Fibroblast of skin of scalp (primary cell): ENCODE measurements around the gene SMC1A.
"Not testable (repeated sequence)": the region's sequence is repeated elsewhere in the genome, so short reads cannot be mapped to it uniquely, and the experiment has no call there.

Experiments
- DNase-seq: peaks from one replicate; pipeline ENCODE4 v3.0.0-alpha.2; 2013

Gene SMC1A

DNA sequence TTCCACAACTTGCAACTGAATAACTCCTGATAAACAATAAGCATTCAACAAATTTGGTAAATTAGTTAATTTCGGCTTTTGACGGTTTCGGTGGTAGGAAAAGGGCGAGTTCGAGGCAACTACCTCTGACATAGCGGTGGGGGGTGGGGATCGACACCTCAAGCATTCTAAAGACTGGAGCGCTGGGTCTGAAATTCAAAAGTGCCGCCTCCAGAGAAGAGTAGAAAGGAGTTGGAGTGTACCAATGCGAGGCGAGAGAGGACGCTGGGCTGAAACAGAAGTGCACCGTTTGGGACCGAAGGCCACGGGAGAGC is 725 bp downstream of the SMC1A start:
- DNase-seq = no peak

DNA sequence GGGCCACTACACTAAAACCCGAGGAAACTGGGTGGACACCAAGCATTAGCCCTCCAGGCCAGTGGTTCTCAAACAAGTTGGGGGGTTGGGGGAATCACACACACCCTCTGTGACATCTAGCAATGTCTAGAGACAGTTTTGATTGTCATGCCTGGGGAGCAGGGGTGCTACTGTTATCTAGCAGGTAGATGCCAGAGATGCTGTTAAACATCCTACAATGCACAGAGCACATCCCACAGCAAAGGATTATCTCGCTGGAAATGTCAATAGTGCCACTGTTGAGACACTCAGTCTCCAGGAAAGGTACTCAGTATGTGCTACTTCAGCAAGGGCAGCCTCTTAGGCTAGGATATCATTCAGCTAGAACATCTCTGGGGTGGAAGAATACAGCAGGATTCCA is 1.3 kb downstream of the SMC1A start:
- DNase-seq = no peak

DNA sequence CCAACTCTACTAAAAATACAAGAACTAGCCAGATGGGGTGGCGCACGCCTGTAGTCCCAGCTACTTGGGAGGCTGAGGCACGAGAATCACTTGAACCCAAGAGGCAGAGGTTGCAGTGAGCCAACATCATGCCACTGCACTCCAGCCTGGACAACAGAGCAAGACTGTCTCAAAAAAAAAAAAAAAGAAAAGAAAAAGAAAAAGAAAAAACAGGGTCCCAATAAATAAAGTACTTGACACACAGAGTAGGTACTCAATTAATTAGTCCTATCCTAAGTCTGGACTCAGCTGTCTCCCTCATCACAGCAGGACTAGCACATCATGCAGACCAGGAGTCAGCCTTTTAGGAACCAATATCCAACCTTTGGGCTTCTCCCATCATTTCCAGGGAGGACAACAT is 2.1 kb downstream of the SMC1A start:
- not testable (repeated sequence) for DNase-seq

DNA sequence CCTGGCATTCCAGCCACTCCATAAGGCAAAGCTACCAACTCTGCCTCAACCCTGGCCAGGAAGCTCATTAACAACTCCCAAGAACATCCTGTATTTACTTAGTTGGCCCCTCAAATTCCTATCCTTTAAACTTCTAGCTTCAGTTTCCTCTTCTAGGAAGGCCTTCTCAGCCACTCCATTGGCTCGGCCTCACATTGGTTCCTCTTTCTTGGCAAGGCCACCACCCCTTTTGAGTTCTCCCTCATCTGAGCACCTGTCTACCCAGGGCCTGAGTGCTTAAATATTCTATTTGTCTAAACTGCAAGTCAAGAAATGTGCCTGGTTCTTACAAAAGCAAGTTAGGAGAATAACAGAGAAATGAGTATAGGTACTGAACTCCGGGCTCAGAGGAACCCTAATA is 10.0 kb downstream of the SMC1A start:
- DNase-seq = no peak

DNA sequence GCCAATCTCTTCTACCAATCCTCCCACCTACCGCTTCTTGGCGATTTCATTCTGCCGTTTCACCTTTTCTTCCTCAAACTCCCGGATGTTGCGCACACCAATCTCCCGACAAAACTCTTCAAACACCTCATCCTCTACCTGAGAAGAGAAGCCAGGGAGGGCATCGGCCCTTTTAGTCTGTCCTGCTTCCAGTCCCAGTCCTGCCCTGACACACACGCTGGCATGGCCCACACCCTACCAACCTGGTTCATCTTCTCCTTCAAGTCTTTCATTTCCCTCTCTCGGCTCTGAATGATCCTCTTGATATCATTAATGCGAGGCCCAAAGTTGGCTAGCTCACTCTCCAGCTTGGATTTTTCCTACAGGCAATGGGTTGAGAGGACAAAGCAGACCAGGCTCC is 18.9 kb downstream of the SMC1A start:
- no peak for DNase-seq

DNA sequence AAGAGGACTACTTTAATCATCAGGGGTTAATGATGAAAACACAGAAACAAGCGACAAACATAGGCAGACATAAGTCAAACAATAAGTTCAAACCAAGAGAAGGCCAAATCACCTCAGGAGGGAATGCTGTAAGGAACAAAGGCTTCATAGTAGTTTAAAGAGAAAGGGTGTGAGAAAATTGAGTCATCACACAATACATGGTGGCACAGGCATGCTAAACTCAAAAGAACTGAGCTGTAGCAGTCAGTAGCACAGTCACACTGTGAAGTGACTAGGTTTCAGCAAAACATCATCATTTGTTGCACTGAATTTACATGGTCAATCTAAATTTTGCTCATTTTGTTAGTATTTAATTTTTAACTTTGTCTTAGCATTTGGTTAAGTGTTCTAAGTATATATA is 24.2 kb downstream of the SMC1A start:
- no peak for DNase-seq

DNA sequence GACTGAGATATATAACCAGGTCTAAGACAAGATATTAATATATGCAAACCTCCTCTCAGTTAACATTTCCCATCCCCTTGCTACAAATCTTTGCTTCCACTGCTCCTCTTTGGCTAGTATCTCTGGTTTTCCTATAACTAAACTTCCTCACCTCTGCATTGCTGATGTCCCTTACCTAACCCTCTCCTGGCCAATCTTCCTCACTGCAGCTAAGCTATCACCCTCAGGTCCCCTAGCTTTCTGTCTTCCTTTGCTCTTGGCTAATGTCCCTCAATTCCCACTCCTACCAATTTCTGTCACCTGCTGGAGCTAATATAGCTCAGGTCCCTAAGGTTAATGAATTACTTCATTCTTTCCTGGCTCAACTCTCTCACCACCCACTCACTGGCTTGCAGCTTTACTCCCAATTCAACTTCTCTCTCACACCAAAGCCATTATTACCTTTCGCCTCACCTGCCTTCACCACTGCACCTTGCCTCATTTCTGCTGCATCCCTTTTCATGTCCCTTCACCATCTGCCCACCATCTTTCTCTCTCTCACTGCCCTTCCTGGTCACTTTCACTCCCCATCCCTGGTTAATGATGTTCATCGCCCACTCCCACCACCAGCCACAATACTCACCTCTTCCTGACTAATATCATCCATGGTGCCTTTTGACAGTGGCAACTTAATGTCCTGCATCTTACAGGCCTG is 26.7 kb downstream of the SMC1A start:
- no peak for DNase-seq

DNA sequence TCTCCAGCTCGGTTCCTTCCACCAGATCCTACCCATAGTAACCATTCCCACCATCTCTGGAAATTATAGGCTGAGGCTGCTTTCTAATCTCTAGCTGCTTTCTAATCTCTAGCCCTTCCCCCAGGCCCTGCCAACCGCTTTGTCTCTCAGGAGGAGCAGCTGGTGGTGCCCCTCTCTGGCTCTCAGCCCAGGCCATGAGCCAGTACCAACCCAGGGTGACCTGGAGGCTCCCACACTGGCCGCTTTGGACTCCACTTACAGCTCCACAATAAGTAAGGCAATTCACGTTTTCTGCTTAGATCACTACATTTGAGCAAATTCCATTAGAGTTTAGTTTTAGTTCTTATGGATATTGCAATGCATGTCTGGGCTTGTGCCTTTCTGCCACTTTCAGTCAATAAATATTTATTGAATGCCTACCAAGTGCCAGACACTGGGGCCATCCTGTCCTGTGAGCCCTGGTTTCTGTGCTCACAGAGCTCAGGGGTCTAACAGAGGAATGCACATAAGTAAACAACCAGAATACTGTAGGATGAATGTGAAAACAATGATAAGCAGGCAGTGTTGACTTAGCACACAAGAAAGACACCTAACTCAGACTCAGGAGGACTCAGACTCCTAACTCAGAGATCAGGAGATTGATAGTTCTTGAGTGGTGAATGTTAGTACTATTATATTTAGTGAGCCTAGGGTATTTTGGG is 38.9 kb downstream of the SMC1A start:
- no peak for DNase-seq

DNA sequence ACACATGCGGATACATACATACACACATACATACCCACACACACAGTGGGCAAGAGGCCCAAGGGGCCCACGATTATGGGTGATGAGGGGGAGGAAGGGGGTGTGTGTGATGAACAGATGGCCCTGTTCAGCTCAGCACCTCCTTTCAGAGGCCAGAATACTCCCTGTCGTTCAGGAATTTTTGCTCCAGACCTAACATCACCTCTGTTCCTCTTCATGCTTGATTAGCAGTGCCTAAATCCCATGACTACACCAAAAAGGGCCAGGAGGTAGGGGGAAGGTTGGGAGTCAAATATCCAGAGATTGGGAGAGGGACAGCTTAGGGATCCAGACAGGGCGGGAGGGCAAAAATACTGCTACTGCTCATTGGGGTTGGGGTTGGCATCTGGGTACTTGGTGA is 42.7 kb downstream of the SMC1A start:
- DNase-seq = no peak

DNA sequence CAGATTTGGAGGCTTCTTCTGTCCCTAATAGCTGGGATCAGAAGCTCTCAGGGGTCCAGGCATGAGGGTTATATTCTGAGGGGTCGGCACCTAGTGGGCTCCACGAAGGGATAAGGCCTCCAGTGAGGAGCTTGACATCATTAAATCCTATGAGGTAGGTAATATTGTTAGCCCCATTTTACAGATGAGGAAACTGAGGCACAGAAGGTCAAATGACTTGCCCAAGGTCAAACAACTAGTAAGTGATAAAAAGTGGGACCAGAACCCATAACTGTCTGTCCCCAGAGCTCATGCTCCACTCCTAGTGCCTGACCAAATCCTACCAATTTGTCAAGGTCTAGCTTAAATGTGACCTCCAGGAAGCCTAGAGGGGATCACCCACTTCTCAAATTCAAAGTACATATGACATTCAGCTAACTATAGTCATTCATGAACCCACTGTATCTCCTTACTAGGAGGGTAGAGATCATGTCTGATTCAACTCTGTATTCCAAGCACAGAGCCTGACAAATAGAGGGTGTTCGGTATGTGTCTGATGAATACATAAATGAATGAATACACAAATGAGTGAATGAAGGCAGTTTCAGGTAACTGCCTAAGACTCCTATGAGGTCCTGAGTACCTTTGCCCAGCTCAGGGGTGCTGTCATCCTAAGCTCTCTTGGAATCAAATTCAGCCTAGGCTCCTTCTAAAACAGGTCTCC is 43.3 kb downstream of the SMC1A start:
- DNase-seq = no peak

DNA sequence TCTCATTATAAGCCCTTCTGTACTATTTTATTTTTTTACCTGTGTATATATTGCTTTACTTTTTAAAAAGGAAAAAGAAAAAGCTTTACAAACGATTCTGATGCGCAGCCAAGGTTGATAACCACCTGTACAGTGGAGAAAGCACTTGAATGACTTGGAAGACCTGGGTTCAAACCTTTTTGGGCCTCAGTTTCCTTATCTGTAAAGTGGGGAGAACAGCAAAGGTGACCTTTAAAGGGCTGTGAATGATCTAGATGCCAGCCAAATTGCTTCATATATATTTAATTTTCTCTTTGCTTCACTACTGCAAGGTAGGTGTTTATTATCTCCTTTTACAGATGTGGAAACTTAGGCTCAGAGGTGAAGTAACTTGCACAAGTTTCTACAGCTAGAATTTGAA is 45.0 kb downstream of the SMC1A start:
- DNase-seq = no peak

DNA sequence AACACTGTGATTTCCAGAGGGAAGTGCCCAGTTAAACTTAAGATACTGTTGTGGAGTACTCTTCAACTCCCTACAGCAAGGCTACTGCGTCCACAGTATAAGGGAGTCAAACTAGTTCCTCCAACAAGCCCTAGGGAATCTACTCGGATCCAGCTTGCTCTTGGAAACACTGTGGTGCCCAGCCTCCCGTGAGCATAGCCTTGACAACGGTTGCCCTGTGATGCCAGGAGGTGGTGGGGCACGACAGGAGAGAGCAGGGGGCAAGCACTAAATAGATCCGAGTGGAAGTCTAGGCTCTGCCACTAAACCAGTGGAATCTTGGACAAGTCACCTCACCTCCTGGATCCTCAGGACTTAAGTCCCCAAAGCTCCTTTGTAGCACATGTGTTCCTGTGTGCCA is 45.6 kb downstream of the SMC1A start:
- no peak for DNase-seq

DNA sequence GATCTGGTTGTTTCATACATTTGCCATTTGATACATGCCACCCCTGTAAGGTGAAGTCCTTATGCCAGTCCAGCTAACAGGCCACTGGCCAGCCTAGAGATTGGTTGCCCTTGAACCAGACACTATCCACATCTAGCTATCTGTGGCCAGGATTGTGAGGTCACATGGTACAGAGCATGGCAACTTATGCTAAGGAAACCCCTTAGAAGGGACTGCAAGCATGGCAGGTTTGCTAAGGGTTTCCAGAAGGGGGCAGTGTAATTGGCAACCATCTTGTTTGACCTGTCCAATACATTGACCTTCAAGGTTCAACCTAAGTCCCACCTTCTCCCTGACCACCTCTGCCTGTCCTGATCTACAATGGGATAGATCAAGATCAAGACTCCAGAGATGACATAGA is 47.5 kb downstream of the SMC1A start:
- DNase-seq = no peak

DNA sequence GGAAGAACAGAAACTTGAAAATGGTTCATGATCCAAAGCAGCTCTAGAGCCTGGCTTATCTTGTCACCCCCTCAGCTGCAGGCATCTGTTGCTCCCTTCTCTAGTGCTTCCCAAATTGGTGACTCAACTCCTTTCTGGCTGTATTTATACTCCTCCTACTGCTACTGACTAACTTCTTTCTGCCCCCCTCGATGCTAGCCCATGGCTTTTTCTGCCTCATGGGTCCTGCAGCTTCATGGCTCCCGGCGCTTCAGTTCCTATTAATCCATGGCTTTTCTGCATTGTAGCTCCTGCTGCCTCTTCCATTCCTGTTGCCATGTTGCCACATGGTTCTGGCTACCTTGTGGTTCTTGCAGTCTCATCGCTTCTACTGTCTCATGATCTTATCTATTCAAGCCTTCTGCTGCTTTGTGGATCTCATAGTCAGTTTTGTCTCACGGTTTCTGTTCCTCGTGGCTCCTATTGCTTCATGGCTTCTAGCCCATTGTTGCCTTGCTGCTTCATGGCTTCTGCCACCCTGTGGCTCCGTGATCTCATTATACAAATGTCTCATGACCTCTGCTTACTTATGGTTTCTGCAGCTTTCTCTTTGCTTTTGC is 48.1 kb downstream of the SMC1A start:
- DNase-seq = peak; percentile 2

DNA sequence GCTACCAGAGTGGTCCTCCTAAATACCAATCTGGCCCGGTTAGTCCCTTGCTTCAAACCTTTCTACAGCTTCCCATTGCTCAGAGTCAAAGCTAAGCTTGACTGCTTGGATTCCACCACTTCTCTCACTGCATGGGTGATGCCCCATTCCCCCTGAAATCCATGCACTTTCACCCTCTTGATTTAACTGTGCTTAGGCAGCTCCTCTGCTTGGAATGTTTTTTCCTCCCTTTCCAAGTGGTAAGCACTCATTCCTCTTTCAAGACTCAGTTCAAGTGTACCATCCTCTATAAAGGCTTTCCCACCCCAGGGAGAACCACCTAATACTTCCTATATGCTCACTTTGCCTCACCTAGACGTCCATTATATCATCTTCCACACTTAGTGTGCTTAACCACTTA is 49.1 kb downstream of the SMC1A start:
- no peak for DNase-seq

DNA sequence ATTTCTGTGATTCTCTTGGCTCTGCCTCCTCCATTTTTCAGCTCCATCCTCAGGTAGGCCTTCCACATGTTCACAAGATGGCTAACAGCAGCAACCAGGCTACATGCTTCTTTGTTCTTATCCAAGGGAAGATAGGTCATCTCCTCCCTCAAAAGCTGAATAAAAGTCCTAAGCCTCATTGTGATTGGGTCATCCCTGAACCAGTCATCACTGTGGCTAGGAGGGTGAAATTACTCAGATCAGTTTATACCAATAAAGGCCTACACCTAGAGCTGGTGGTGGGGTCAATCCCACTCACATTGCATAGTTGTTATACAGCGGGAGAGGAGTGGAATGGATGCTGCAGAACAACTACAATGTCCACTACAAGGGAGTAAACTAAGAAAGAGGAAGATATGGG is 56.0 kb downstream of the SMC1A start:
- DNase-seq = not testable (repeated sequence)

DNA sequence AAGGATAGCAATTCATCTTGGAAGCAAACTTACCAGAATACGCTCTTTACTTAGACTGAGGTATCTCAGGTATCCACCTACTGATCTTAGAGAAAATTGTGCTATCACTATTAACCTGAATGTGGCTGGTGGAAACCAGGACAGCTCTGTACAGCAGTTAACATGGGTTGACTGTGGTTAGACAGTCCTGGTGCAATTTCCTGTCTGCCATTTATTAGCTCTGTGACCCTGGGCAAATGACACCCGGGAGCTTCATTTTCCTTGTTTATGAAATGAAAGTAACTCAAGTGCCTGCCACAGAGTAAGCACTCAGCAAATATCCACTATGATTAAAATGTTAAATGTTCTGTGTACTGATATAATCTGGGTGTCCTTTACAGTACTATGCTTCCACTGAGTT is 60.0 kb downstream of the SMC1A start:
- no peak for DNase-seq

DNA sequence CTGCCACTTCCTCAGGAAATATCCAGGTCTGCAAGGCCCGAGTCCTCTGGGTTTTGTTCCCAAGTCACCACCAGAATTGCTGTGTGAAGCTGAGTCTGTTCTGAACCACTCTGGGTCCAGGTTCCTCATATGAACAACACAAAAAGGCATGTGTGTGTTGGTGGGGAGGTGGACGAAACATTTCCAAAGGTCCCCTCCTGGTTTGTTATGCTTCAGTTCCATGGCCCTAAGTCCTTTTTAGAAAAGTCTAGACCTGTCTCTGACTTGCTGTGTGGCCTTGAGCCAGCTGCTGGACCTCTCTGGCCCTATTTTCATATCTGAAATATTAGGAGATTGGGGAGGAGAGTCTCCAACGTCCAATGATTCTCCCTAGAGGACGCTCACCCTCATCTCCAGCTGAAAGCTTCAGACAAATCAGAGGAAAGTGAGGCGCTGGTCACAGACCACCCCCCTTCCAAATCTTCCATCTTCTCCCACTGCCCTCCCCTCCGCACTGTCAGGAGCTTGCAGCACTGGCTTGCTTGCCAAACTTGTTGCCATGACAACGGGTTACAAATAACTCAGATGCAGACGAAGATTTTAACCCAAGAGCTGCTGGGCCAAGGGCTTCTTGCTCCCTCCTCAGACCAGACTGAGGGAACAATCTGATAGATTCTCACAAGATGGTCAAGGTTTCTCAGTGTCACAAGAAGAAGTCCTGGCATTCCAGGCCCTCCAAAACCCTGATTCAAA is 64.5 kb downstream of the SMC1A start:
- DNase-seq = peak; percentile 26

DNA sequence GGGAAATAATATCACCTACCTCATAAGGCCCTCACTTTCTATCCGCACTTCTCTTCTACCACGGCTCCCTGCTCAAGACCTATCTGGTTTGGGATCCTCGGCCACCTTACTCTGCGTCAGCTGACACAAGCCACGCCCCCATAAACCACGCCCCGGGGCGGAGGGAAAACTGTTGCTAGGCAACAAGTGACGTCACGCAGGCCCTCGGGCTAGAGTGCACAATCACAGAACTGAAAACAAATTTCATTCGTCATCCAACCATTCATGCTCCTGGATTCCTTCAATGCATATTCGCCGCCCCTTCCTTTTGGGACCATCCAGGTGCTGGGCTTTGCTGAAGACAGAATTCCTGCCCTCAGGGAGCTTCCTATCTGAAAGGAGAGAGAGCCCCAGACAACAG is 66.3 kb downstream of the SMC1A start:
- no peak for DNase-seq

DNA sequence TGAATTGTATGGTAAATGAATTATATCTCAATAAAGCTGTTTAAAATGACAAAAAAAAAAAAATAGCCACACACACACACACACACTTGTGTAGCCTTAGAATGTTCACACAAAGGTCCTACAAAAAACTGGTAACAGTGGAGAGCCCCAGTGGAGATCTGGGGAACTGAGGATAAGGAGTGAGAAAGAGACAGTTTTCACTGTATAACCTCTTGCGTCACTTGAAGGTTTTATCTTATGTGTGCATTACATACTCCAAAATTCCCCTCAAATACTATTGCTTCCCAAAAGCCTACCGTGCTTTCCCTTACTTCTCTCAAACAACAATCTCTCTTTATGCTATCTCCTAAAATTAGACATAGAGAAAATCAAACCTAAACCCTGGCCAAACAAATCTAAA is 67.8 kb downstream of the SMC1A start:
- no peak for DNase-seq

DNA sequence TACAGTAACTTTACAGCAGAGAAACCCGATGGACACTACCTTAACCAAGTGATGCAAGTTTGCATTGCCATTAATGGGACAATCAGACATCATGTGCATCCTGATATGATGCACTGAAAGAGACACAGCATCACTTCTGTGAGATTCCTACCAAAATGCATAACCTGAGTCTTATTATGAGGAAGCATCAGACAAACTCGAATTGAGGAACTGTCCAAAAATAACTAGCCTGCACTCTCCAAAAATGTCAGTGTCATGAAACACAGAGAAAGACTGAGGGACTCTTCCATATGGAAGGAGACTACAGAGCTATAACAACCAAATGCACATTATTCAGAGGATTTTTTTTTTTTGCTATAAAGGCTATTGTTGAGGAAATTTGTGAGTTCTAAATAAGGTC is 74.5 kb downstream of the SMC1A start:
- no peak for DNase-seq

DNA sequence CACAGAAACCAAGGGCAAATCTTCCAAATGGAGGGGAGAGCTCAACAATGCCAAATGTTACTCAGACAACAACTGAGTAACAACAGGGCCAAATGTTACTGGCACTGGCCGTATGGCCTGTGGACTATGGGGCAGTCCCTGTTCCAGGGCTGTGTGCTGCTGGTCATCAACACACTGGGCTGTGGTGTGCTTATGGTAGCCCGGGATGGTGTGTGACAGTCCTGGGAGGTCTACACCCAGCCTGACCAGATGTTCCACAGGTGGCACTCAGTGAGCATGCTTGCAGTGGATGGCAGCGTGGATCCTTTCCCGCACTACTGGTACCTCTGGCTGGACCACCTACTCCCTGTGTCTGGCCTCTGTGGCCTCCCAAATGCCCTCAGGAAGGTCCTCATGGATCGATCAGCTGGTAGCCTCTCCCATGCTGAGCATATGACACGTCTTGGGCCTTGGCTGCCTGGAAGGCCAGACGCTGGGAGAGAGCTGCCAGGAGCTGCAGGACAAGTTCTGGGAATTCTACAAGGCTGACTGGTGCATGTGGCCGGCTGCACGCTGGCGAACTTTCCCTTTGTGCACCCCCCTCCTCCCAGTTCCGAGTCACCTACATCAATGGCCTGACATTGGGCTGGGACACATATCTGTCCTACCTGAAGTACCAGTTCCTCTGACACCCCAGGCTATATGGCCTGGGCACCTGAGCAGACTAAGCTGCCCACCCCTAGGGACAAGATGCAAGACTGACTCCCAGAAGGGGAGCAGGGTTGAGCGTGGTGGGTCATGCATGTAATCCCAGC is 81.4 kb downstream of the SMC1A start:
- no peak for DNase-seq
